ENCODE results near the gene PLEKHA6.

DNA sequence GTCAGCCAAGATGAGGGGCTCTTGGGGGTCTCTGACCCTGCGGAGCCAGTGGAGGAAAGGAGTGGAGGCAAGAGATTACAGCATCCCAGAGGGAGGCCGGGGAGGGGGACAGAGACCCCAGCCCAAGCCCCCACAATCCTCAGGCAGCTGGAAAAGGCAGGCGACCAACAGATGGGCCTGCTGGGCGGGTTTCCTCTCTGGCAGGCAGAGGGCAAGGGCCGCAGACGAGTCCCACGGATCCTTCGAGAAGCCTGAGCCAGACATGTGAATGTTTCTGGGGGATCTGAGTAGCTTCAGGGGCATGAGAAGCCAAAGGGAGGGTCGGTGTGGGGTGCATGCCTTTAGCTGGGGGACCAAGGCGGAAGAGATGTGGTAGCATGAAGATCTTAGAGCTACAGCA, 2.1 kb upstream of the PLEKHA6 start:
- TF ChIP-seq CTCF (IDR thresholded peaks at IDR 0.05) (no peak), POLR2A (IDR thresholded peaks at IDR 0.05) (no peak)

Measured in testis (tissue), 2 donors.